Esophagus squamous epithelium (tissue), 5 donors: ENCODE data around the gene UNC13D. TPM values are rescaled to one million over a fixed set of nuclear protein-coding genes. Genes with fewer than 3 reads are reported as not detected.
"Not testable (repeated sequence)": the region's sequence is repeated elsewhere in the genome, so short reads cannot be mapped to it uniquely, and the experiment has no call there.

Experiments used
- DNase-seq: peaks from one replicate; lab custom pipeline; 2025; lab: John Stamatoyannopoulos, UW
- H3K27ac ChIP-seq, 4 donors: fragments of 200-600 bp; sonication (generic); one replicate each; pipeline ENCODE4 v1.5.1; 2016 to 2019; ENCODE audit warnings: mild to moderate bottlenecking in 1 of 4
- H3K27me3 ChIP-seq, 4 donors: fragments of 200-600 bp; sonication (generic); 1 replicate in 3 of 4; 2 replicates in 1 of 4; pipeline versions ENCODE4 v1.5.1 to v1.6.0; 2017 to 2021; ENCODE audit warnings: antibody characterized with exemption in 1 of 4
- H3K36me3 ChIP-seq, 3 donors: fragments of 200-600 bp; sonication (generic); one replicate each; pipeline ENCODE4 v1.5.1; 2016 to 2019
- H3K4me1 ChIP-seq, 3 donors: fragments of 200-600 bp; sonication (generic); one replicate each; pipeline ENCODE4 v1.5.1; 2017 to 2019
- H3K4me3 ChIP-seq, 4 donors: fragments of 200-600 bp; sonication (generic); 1 replicate in 3 of 4; 2 replicates in 1 of 4; pipeline ENCODE4 v1.5.1; 2016 to 2019; ENCODE audit warnings: mild to moderate bottlenecking in 2 of 4, moderate library complexity in 1 of 4
- H3K9me3 ChIP-seq, 3 donors: fragments of 200-600 bp; sonication (generic); one replicate each; pipeline ENCODE4 v1.5.1; 2016 to 2019
- CTCF ChIP-seq, 6 experiments: fragments of 450-650 bp in 4 of 6; fragments of 200-600 bp in 2 of 6; sonication (generic) in 2 of 6; IDR thresholded peaks; one replicate each; pipeline ENCODE4 v1.5.1; 2016 to 2019; ENCODE audit warnings: antibody characterized with exemption in 6 of 6, mild to moderate bottlenecking in 4 of 6, moderate library complexity in 4 of 6
- POLR2A ChIP-seq, 4 donors: fragments of 450-650 bp; IDR thresholded peaks; one replicate each; pipeline ENCODE4 v1.6.1; 2017; ENCODE audit warnings: antibody characterized with exemption in 4 of 4, mild to moderate bottlenecking in 4 of 4, moderate library complexity in 3 of 4
- WGBS, 2 donors: methylation state at CpG; one replicate each; pipeline ENCODE4 v1.1.5; 2018; 5-methylcytosine and 5-hydroxymethylcytosine counted together
- intact Hi-C: fragments of 100-400 bp; cut with DNase I; formaldehyde crosslinking; loops from one replicate; pipeline ENCODE4 v1.15.0; 2022
- total RNA-seq, 4 donors: library from RNA; depleted of rRNA; stranded (reverse); fragments of >200 nt; gene quantifications; one replicate each; pipeline ENCODE4 v1.1.0, GENCODE V29; 2016
- donor health status: DM: yes; HTN: yes; CAD: no.

The UNC13D gene
- total RNA-seq, 4 donors from 2014 or later = 16.5 to 21.5 (median 16.9) TPM

- intact Hi-C loops = no loop called here
- Histone ChIP-seq H3K36me3 (peaks cover 13 to 56% (median 21%) of the 10 kb centered on the region in 3 donors), H3K4me3 (no peak overlapping the region), H3K27me3 (no peaks in the 10 kb centered on the region), H3K9me3 (no peaks in the 10 kb centered on the region), H3K27ac (no peak overlapping the region), H3K4me1 (peaks cover 19 to 44% (median 22%) of the 10 kb centered on the region in 3 donors)
- DNase-seq = no peak
- no peak for TF ChIP-seq CTCF (IDR thresholded peaks at IDR 0.05)
- TF ChIP-seq POLR2A (IDR thresholded peaks at IDR 0.05) = no peak
- WGBS, 2 donors = 83 to 94% methylated on average over 6 to 12 of the region's 31 CpGs
These were observed 46.9 kb upstream of the UNC13D start for GRCh38 chr17:75891022-75891604.

GRCh38 chr17:75889454-75889853 is 45.2 kb upstream of the UNC13D start:
- WGBS, 2 donors = 67 to 70% methylated on average over 3 to 4 of the region's 6 CpGs
- no peak overlapping the region for H3K27ac ChIP-seq
- no peak for DNase-seq
- no peaks in the 10 kb centered on the region for H3K9me3 ChIP-seq
- peaks cover 13 to 56% (median 21%) of the 10 kb centered on the region in 3 donors for H3K36me3 ChIP-seq
- H3K4me3 ChIP-seq = no peak overlapping the region
- no peaks in the 10 kb centered on the region for H3K27me3 ChIP-seq
- intact Hi-C loops = no loop called here
- H3K4me1 ChIP-seq = peaks cover 5 to 27% (median 6%) of the 10 kb centered on the region in 3 donors
- no peak for TF ChIP-seq POLR2A (IDR thresholded peaks at IDR 0.05)
- no peak for TF ChIP-seq CTCF (IDR thresholded peaks at IDR 0.05)

- Histone ChIP-seq H3K27me3 (no peaks in the 10 kb centered on the region), H3K9me3 (no peaks in the 10 kb centered on the region), H3K36me3 (peaks cover 13 to 56% (median 21%) of the 10 kb centered on the region in 3 donors), H3K27ac (no peak overlapping the region), H3K4me1 (peaks cover 0 to 18% (median 0%) of the 10 kb centered on the region in 3 donors), H3K4me3 (no peak overlapping the region)
- no peak for DNase-seq
- intact Hi-C loops = no loop called here
- TF ChIP-seq CTCF (IDR thresholded peaks at IDR 0.05) (no peak), POLR2A (IDR thresholded peaks at IDR 0.05) (no peak)
- 75 to 84% methylated on average over 6 of the region's 6 CpGs for whole genome bisulfite sequencing, 2 donors
These were observed 44.3 kb upstream of the UNC13D start for GRCh38 chr17:75888484-75888883.

GRCh38 chr17:75885860-75886259 is 41.7 kb upstream of the UNC13D start:
- DNase-seq, H3K9me3 ChIP-seq, intact Hi-C loops, H3K27ac ChIP-seq, H3K4me3 ChIP-seq, H3K27me3 ChIP-seq: not testable (repeated sequence)
- Histone ChIP-seq H3K36me3 (peaks cover 4 to 34% (median 6%) of the 10 kb centered on the region in 3 donors), H3K4me1 (peaks cover 6 to 24% (median 17%) of the 10 kb centered on the region in 3 donors)
- WGBS, 2 donors = 79 to 84% methylated on average over 7 of the region's 9 CpGs

- no peak for TF ChIP-seq CTCF (IDR thresholded peaks at IDR 0.05)
- no peak for TF ChIP-seq POLR2A (IDR thresholded peaks at IDR 0.05)
- DNase-seq = no peak
- 71 to 78% methylated on average over 7 of the region's 8 CpGs for WGBS, 2 donors
- no peaks in the 10 kb centered on the region for H3K9me3 ChIP-seq
- peaks cover 6 to 28% (median 17%) of the 10 kb centered on the region in 3 donors for H3K4me1 ChIP-seq
- intact Hi-C loops = no loop called here
- no peak overlapping the region for H3K4me3 ChIP-seq
- H3K36me3 ChIP-seq = peaks cover 0 to 30% (median 2%) of the 10 kb centered on the region in 3 donors
- no peak overlapping the region for H3K27ac ChIP-seq
- no peaks in the 10 kb centered on the region for H3K27me3 ChIP-seq
These were observed 41.2 kb upstream of the UNC13D start for GRCh38 chr17:75885431-75885830.
